ENCODE measurements around the gene TNS1. TPM values are rescaled to one million over a fixed set of nuclear protein-coding genes. Genes with fewer than 3 reads are reported as not detected.

Gene TNS1
- total and polyA plus RNA-seq, 9 of the 15 experiments (the other 6 are each of a cell fraction or from before 2014, with no cell fraction given), result 0.13 to 2.7 (median 0.77) TPM

DNA sequence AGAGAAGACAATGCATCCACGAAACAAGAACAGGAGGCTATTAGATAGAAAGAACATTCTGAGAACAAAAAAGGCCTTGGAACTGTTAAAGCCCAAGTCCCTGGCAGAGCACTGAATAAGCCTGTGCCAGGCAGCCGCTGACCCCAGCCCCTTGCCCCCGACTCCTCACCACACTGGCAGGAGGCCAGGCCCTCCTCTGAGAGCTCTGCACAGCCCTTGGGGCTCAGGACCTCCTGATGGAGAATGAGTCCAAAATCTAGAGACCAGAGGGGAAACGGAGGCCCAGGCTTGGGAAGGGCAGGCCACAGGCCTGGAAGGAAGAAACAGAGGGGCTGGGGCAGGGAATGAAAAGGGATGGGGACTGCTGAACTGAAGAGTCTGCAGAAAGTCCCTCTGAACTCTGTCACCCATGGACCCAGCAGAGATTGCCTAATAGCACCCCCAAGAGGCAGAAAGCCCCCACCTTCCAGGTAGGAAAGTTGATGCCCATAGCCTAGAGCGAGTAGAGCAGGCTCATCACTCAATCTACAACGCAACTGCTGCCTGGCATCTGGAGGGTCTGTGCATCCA lies 18.3 kb upstream of the TNS1 start (continued):
- TF ChIP-seq, protein P1, sequence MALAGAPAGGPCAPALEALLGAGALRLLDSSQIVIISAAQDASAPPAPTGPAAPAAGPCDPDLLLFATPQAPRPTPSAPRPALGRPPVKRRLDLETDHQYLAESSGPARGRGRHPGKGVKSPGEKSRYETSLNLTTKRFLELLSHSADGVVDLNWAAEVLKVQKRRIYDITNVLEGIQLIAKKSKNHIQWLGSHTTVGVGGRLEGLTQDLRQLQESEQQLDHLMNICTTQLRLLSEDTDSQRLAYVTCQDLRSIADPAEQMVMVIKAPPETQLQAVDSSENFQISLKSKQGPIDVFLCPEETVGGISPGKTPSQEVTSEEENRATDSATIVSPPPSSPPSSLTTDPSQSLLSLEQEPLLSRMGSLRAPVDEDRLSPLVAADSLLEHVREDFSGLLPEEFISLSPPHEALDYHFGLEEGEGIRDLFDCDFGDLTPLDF (CRISPR knock-in tag; IDR thresholded peaks at IDR 0.05), result no peak
- TF ChIP-seq KLF13 (tag; IDR thresholded peaks at IDR 0.05; ENCODE audit: borderline replicate concordance, low read depth) (no peak), NR2F6 (CRISPR knock-in tag; IDR thresholded peaks at IDR 0.05) (no peak), RCOR1 (IDR thresholded peaks at IDR 0.05; ENCODE audit: borderline replicate concordance in 1 of 2, low read depth in 2 of 2, low read length in 2 of 2) (no peak)
- TF ChIP-seq, protein P2, sequence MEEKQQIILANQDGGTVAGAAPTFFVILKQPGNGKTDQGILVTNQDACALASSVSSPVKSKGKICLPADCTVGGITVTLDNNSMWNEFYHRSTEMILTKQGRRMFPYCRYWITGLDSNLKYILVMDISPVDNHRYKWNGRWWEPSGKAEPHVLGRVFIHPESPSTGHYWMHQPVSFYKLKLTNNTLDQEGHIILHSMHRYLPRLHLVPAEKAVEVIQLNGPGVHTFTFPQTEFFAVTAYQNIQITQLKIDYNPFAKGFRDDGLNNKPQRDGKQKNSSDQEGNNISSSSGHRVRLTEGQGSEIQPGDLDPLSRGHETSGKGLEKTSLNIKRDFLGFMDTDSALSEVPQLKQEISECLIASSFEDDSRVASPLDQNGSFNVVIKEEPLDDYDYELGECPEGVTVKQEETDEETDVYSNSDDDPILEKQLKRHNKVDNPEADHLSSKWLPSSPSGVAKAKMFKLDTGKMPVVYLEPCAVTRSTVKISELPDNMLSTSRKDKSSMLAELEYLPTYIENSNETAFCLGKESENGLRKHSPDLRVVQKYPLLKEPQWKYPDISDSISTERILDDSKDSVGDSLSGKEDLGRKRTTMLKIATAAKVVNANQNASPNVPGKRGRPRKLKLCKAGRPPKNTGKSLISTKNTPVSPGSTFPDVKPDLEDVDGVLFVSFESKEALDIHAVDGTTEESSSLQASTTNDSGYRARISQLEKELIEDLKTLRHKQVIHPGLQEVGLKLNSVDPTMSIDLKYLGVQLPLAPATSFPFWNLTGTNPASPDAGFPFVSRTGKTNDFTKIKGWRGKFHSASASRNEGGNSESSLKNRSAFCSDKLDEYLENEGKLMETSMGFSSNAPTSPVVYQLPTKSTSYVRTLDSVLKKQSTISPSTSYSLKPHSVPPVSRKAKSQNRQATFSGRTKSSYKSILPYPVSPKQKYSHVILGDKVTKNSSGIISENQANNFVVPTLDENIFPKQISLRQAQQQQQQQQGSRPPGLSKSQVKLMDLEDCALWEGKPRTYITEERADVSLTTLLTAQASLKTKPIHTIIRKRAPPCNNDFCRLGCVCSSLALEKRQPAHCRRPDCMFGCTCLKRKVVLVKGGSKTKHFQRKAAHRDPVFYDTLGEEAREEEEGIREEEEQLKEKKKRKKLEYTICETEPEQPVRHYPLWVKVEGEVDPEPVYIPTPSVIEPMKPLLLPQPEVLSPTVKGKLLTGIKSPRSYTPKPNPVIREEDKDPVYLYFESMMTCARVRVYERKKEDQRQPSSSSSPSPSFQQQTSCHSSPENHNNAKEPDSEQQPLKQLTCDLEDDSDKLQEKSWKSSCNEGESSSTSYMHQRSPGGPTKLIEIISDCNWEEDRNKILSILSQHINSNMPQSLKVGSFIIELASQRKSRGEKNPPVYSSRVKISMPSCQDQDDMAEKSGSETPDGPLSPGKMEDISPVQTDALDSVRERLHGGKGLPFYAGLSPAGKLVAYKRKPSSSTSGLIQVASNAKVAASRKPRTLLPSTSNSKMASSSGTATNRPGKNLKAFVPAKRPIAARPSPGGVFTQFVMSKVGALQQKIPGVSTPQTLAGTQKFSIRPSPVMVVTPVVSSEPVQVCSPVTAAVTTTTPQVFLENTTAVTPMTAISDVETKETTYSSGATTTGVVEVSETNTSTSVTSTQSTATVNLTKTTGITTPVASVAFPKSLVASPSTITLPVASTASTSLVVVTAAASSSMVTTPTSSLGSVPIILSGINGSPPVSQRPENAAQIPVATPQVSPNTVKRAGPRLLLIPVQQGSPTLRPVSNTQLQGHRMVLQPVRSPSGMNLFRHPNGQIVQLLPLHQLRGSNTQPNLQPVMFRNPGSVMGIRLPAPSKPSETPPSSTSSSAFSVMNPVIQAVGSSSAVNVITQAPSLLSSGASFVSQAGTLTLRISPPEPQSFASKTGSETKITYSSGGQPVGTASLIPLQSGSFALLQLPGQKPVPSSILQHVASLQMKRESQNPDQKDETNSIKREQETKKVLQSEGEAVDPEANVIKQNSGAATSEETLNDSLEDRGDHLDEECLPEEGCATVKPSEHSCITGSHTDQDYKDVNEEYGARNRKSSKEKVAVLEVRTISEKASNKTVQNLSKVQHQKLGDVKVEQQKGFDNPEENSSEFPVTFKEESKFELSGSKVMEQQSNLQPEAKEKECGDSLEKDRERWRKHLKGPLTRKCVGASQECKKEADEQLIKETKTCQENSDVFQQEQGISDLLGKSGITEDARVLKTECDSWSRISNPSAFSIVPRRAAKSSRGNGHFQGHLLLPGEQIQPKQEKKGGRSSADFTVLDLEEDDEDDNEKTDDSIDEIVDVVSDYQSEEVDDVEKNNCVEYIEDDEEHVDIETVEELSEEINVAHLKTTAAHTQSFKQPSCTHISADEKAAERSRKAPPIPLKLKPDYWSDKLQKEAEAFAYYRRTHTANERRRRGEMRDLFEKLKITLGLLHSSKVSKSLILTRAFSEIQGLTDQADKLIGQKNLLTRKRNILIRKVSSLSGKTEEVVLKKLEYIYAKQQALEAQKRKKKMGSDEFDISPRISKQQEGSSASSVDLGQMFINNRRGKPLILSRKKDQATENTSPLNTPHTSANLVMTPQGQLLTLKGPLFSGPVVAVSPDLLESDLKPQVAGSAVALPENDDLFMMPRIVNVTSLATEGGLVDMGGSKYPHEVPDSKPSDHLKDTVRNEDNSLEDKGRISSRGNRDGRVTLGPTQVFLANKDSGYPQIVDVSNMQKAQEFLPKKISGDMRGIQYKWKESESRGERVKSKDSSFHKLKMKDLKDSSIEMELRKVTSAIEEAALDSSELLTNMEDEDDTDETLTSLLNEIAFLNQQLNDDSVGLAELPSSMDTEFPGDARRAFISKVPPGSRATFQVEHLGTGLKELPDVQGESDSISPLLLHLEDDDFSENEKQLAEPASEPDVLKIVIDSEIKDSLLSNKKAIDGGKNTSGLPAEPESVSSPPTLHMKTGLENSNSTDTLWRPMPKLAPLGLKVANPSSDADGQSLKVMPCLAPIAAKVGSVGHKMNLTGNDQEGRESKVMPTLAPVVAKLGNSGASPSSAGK (IDR thresholded peaks at IDR 0.05), result no peak

Measured in K562 (cell line).